AG04449 (cell line): Measurements from ENCODE around the gene OXCT1.

Experiments used
- CTCF ChIA-PET: fragments of 350-600 bp; formaldehyde crosslinking; extraction: SDS; loops from one replicate; lab custom pipeline; 2021; ENCODE audit warnings: antibody characterized with exemption; lab: Yijun Ruan, JAX
- POLR2A ChIA-PET: fragments of 400-600, 350-600 bp; formaldehyde crosslinking; extraction: SDS; loops from one replicate; lab custom pipeline; 2020; ENCODE audit warnings: antibody characterized with exemption, inconsistent platforms; lab: Yijun Ruan, JAX
- DNase-seq: peaks from one replicate; pipeline ENCODE4 v3.0.0-alpha.2; 2010; ENCODE audit warnings: low read depth, low spot score
- H3K4me3 ChIP-seq: 2 replicates; pipeline ENCODE4 v1.5.1; 2011; ENCODE audit warnings: low read depth, mild to moderate bottlenecking, control low read depth, low read length
- CTCF ChIP-seq: IDR thresholded peaks from one replicate; pipeline ENCODE4 v1.5.1; 2011; ENCODE audit warnings: mild to moderate bottlenecking, moderate library complexity, low read length, control low read depth, inconsistent platforms; ENCODE audit not compliant: insufficient read depth; ENCODE audit errors: missing control alignments

OXCT1 gene

GRCh38 chr5:41681840-41682239, 188.4 kb downstream of the OXCT1 start:
- ChIA-PET POLR2A (no interaction called here), CTCF (no interaction called here)
- no peak overlapping the region for H3K4me3 ChIP-seq
- TF ChIP-seq CTCF: no peak
- no peak for DNase-seq
